Nephron (organoid): ENCODE results near the gene TMEM95.

Source experiments
- H3K27ac Mint-ChIP-seq, 3 experiments: 2 replicates each; pipeline ENCODE4 v1.8.0; 2020; ENCODE audit warnings: mixed read lengths in 3 of 3, mild to moderate bottlenecking in 2 of 3, moderate library complexity in 1 of 3
- H3K27me3 Mint-ChIP-seq: 2 replicates; pipeline ENCODE4 v1.8.0; 2021; ENCODE audit warnings: low read depth, mild to moderate bottlenecking, moderate library complexity, mixed read lengths
- H3K36me3 Mint-ChIP-seq: 2 replicates; pipeline ENCODE4 v1.8.0; 2020; ENCODE audit warnings: low read depth, mixed read lengths
- H3K4me1 Mint-ChIP-seq: 2 replicates; pipeline ENCODE4 v1.8.0; 2020; ENCODE audit warnings: mixed read lengths
- H3K4me3 Mint-ChIP-seq, 3 experiments: 2 replicates each; pipeline ENCODE4 v1.8.0; 2020; ENCODE audit warnings: mild to moderate bottlenecking in 3 of 3, mixed read lengths in 3 of 3, moderate library complexity in 2 of 3
- H3K9me3 Mint-ChIP-seq: 2 replicates; pipeline ENCODE4 v1.8.0; 2020; ENCODE audit warnings: mixed read lengths
- TF ChIP-seq, protein P1 (sequence below), 3 experiments: fragments of 200-600 bp; sonication (generic); IDR thresholded peaks; one replicate each; pipeline ENCODE4 v1.5.0; 2021; ENCODE audit warnings: antibody characterized with exemption in 3 of 3; ENCODE audit not compliant: unreplicated experiment in 3 of 3

Gene TMEM95

DNA sequence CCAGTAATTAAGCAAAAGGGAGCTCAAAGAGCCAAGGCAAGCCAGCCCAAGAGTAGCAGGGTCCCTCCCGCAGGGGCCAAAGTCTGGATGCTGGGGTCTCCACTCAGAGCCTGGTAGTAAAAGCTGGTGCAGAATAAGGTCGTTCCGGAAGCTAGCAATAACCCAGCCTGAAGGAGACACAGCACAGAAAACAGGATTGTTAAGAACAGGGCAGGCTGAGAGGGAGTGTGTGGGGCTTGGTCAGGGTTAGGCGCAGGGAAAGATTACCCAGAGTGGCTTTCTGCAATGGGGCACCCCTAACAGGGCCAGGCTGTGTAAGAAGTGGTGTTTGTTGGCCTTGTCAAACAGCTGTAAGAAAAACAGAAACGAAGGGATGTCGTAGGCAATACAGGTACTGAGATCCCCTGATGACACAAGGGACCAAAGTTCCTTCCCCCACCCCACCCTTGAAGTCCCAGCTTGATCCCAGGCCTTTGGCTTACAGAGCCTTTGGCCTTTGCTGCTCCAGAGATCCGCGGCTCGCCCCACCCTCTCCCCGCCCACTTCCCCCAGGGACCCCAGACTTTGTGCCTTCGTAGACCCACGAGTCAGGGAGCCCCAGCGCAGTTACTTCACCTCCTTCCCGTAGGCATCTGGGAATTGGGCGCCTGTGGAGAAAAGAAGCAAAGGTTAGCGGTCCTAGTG lies 48.2 kb downstream of the TMEM95 start:
- TF ChIP-seq, protein P1, sequence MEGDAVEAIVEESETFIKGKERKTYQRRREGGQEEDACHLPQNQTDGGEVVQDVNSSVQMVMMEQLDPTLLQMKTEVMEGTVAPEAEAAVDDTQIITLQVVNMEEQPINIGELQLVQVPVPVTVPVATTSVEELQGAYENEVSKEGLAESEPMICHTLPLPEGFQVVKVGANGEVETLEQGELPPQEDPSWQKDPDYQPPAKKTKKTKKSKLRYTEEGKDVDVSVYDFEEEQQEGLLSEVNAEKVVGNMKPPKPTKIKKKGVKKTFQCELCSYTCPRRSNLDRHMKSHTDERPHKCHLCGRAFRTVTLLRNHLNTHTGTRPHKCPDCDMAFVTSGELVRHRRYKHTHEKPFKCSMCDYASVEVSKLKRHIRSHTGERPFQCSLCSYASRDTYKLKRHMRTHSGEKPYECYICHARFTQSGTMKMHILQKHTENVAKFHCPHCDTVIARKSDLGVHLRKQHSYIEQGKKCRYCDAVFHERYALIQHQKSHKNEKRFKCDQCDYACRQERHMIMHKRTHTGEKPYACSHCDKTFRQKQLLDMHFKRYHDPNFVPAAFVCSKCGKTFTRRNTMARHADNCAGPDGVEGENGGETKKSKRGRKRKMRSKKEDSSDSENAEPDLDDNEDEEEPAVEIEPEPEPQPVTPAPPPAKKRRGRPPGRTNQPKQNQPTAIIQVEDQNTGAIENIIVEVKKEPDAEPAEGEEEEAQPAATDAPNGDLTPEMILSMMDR (IDR thresholded peaks at IDR 0.05; ENCODE audit: unreplicated experiment in 3 of 3): no peak
- Mint-ChIP-seq H3K9me3 (no peaks in the 10 kb centered on the region), H3K4me1 (peaks cover 13% of the 10 kb centered on the region), H3K4me3 (peak overlapping the region; percentile 90 to 96 (median 94)), H3K27ac (peak overlapping the region; percentile 73 to 95 (median 95)), H3K36me3 (peaks cover 8% of the 10 kb centered on the region), H3K27me3 (peaks cover 6% of the 10 kb centered on the region)

DNA sequence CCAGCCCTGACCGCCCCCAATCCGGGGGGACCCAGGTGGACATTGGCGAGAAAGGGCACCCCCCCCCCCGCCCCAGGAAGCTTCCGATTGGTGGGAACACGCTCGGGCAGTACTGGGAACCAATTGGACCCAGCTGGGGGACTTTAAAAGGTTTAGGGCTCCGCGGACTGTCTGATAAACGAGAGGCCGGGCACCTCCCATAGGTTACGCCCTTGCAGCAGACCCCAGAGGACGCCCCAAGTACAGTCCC lies 48.7 kb downstream of the TMEM95 start:
- Mint-ChIP-seq H3K27me3 (peaks cover 6% of the 10 kb centered on the region), H3K9me3 (no peaks in the 10 kb centered on the region), H3K36me3 (peaks cover 8% of the 10 kb centered on the region), H3K4me1 (peaks cover 13% of the 10 kb centered on the region), H3K4me3 (peak overlapping the region; percentile 90 to 96 (median 94)), H3K27ac (peak overlapping the region; percentile 73 to 95 (median 95))
- TF ChIP-seq, protein P1 (IDR thresholded peaks at IDR 0.05; ENCODE audit: unreplicated experiment in 3 of 3): no peak

DNA sequence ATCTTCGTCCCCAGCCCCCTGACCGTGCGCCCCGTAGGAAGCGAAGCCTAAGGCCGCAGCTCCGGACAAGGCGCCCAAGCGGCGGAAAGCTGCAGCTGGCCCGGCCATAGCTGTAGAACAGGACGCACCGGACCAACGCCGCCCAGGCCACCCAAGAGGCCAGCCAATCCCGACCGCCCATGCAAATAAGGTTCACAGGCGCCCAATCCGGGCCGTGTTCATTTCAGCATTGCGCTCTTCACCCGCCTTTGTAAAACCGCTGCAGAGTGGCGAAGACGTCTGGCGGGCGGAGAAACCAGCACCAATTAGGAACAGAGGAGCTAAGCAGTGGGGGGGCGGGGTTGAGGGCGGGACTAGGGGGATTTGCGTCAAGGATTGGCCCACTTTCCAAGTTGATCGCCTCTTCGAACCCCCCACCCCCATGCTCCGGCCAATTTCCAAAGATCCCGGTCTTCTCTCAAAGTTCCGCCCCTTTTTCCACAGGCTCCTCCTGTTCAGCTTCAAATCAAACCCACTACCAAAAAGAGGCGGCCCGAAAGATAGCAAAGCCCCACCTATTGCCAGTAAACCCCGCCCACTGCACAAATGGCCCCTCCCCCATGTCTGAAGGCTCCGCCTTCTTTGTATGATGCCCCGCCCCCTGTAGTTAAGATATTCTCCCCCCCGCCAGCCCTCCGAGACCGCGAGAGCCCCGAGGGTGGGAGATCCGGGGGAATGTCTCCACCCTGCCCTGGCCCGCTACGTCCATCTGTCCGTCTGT lies 49.2 kb downstream of the TMEM95 start, which contains the start of gene TMEM256:
Gene TMEM256 (minus strand): TSS at position 121 of the 760 bp plus-strand sequence. CDS start 13 bp downstream, at position 108.
- peak within 1 kb of the TSS; percentile 90 to 96 (median 94) for H3K4me3 Mint-ChIP-seq
- peaks cover 6% of the 10 kb centered on the region for H3K27me3 Mint-ChIP-seq
- H3K36me3 Mint-ChIP-seq: peaks cover 11% of the 10 kb centered on the region
- peak within 1 kb of the TSS; percentile 73 to 95 (median 95) for H3K27ac Mint-ChIP-seq
- TF ChIP-seq, protein P1 (IDR thresholded peaks at IDR 0.05; ENCODE audit: unreplicated experiment in 3 of 3): no peak
- peaks cover 15% of the 10 kb centered on the region for H3K4me1 Mint-ChIP-seq
- no peaks in the 10 kb centered on the region for H3K9me3 Mint-ChIP-seq

DNA sequence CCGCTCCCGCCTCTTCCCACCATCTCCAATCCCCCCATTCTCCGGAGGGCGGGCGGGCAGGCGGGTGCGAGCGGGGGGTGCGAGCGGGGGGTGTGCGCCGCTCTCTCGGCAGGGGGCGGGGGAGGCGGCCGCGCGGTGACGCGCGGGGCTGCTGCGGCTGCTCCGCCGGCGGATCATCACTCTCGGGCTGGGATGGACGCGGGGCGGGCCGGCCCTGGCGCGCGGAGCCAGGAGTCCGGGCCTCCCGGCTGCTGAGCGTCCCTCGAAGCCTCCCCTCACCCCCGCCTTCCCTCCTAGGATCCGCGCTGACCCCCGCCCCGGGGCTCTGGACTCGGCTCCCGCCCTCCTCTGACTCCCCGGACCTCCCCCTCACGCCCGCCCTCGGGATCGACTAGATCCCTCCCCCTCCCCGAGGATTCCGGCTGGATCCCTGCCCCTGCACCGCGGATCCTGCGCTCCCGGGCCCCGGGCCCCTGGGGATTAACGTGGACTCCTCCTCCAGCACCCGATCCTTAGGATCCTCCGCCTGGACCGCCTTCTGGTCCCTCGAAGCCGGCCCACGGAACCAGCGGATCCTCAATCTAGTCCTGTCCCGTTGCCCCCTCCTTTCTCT lies 49.9 kb downstream of the TMEM95 start:
- H3K36me3 Mint-ChIP-seq: peaks cover 14% of the 10 kb centered on the region
- peak overlapping the region; percentile 73 to 95 (median 95) for H3K27ac Mint-ChIP-seq
- peaks cover 19% of the 10 kb centered on the region for H3K4me1 Mint-ChIP-seq
- H3K4me3 Mint-ChIP-seq: peak overlapping the region; percentile 90 to 96 (median 94)
- TF ChIP-seq, protein P1 (IDR thresholded peaks at IDR 0.05; ENCODE audit: unreplicated experiment in 3 of 3): no peak
- H3K27me3 Mint-ChIP-seq: peaks cover 6% of the 10 kb centered on the region
- no peaks in the 10 kb centered on the region for H3K9me3 Mint-ChIP-seq

DNA sequence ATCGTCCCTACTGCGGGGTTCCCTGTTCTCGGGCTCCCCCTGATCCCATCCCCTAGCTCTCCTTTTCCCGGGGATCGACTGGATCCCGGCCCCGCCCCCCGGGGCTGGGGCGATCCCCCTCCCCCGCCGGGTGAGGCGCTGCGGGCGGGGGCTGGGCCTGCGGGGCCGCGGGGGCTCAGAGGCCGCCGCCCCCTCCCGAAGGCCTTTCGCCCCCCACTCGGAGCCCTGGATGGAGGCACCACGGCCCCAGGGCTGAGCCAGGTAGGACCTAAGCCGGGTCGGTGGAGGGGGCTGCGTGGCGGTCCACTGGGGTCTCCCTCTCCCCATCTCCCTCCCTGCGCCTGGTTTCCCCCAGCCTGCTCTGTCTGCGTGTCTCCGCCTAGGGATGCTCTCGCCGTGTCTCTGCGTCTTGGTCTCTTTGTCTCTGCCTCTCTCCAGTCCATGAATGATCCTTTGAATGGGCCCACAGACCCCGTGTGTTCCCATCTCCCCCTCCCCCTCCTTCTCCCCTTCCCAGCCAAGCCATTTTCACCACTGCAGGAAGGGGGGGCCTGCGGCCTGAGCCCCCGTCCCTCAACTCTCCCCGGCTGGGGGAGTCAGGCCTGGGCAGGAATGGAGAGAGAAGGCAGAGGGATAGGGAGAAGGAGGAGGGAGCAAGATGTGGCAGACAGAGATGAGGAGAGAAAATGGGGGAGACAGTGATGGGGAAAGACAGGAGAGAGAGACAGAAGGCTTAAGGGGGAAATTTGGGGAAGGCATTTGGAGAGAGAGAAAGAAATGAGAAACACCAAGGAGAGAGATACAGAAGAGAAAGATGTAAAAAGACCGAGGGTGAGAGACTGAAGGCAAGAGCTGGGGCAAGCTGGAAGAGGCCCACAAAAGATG lies 50.6 kb downstream of the TMEM95 start:
- TF ChIP-seq, protein P1 (IDR thresholded peaks at IDR 0.05; ENCODE audit: unreplicated experiment in 3 of 3): no peak
- Mint-ChIP-seq H3K4me3 (peak overlapping the region; percentile 93 to 97 (median 94)), H3K9me3 (no peaks in the 10 kb centered on the region), H3K27ac (peak overlapping the region; percentile 48 to 95 (median 91)), H3K36me3 (peaks cover 22% of the 10 kb centered on the region), H3K4me1 (peaks cover 19% of the 10 kb centered on the region), H3K27me3 (peaks cover 6% of the 10 kb centered on the region)
